GM21423 (cell line): ENCODE data around the gene NTSR1.

Experiments used
- ATAC-seq: cut with Tn5 transposase; IDR thresholded peaks from one replicate; pipeline ENCODE4 v1.9.1; 2021; ENCODE audit warnings: mild to moderate bottlenecking, moderate library complexity; ENCODE audit not compliant: unreplicated experiment

The NTSR1 gene

GRCh38 chr20:62752671-62753501, 44.2 kb downstream of the NTSR1 start:
- ATAC-seq = no peak

DNA sequence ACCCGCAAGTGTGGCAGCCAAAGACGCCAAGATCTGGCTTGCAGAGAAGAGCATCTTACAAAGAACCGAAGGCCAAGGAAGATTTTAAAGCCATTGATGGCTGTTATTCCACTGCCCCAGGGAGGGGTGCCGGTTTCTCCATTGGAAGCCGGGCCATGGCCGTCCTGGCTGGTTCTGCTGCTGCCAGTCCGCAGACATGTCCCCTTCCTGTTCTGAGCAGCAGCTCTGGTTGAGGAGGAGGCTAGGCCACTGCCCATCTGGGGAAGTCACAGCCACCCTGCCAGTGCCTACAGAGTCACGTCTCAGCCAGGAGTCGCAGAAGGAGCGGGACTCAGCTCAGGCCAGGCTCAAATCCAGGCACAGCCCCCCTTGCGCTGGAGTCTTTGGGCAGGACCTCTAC, 45.0 kb downstream of the NTSR1 start:
- no peak for ATAC-seq

DNA sequence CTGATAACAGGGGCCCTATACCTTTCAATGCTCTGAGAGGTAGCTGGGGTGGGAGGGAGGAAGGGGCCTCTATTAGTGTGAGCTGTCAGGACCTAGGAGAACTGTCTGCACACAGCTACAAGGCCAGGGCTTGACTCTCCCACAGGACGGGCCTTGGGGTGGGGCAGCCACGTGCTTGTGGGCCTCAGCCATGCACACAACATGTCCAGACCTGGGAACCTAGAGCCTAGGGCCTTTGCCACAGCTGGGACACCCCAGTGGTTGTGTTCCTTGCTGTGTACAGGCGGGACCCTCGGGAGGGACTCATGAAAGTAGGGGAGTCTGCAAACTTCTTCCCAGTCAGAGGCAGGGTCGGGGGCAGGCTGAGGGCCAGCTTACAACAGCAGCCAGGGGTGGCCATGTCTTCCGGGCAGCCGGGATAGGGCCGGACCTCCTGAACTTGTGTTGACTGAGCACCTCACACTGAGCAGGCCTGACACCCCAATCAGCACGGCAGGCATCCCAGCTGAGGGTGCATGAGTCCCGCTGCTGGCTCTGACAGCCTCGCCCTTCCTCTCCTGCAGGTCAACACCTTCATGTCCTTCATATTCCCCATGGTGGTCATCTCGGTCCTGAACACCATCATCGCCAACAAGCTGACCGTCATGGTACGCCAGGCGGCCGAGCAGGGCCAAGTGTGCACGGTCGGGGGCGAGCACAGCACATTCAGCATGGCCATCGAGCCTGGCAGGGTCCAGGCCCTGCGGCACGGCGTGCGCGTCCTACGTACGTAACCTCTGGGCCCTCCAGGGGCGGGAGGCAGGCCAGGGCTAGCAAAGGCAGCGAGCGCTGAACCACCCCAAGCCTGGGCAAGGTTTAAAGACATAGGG, 45.7 kb downstream of the NTSR1 start:
- no peak for ATAC-seq

GRCh38 chr20:62754991-62755356, 46.3 kb downstream of the NTSR1 start:
- ATAC-seq = no peak

DNA sequence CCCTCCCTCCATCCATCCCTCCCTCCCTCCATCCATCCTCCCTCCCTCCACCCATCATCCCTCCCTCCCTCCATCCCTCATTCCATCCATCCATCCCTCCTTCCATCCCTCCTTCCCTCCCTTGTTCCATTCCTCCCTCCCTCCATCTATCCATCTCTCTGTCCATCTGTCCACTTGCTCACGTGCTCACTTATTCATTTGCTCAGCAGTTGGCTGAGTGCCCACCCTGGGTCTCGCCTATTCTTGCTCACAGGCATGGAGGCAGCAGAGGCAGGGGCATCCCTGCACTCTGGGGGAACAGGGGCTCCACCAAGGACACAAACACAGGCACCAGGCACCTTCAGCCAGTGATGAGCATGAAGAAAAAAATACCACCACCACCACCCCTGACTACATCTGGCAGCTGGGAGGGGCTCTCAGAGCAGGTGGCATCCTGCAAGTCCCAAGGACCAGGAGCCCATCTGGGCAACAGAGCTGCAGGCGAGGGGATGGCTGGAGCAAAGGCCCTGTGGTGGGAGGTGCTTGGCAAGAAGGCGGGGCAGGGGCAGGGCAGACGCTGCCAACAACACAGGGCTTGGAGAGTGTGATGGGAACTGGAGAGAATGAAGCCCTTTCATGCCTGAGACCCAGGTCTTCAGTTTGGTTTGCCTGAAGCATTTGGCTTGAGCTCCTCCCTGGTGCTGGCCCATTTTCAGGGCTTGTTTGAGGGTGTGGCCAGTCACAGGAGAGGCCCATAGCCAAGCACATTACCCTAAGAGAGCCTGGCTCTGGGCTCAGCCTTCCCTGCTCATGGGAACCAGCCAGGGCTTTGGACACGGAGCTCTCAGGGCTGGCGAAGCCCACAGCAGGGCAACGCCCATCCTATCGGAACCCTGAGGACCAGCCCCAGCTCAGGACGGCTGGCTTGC, 47.4 kb downstream of the NTSR1 start:
- ATAC-seq = no peak

DNA sequence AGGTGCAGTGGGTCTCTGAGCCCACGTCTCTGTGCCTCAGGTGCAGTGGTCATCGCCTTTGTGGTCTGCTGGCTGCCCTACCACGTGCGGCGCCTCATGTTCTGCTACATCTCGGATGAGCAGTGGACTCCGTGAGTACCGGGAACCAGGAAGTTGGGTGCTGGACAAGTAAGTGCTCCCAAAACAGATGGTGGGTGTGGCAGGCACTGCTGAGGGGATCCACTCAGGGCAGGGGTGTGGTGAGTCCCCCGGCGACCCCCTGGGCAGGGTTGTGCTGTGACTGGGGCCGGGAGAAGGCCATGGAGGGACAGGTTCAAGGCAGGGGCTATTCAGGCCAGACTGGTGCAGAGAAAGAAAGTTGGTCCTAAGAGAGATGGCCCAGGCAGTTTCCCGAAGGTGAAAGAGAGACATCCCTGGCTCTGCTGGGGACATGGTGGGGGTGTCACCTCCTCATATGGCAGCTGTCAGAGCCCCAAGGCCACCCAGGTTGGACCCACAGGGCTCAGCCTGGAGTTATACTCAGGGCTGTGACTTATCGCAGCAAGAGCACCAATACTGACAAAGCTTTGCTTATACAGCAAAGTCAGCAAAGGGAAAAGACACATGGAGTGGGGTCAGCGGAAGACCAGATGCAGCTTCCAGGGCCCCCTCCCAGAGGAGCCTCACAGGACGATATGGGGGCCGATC, 49.7 kb downstream of the NTSR1 start:
- ATAC-seq = no peak

GRCh38 chr20:62759981-62760431, 51.4 kb downstream of the NTSR1 start:
- no peak for ATAC-seq

DNA sequence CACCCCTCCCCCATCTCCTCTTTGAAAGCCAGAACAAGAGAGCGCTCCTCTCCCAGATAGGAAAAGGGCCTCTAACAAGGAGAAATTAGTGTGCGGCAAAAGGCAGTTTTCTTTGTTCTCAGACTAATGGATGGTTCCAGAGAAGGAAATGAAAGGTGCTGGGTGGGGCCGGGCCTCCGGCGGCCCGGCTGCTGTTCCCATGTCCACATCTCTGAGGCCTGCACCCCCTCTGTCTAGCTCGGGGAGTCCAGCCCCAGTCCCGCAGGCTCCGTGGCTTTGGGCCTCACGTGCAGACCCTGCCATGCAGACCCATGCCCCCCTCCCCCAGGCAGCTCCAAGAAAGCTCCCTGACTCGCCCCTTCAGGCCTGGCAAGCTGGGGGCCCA, 51.8 kb downstream of the NTSR1 start:
- ATAC-seq = no peak

GRCh38 chr20:62760856-62761758, 52.5 kb downstream of the NTSR1 start:
- ATAC-seq = no peak

GRCh38 chr20:62761759-62762131, 53.1 kb downstream of the NTSR1 start:
- ATAC-seq = no peak

- no peak for ATAC-seq
Measured at GRCh38 chr20:62762376-62762775, 53.7 kb downstream of the NTSR1 start.

DNA sequence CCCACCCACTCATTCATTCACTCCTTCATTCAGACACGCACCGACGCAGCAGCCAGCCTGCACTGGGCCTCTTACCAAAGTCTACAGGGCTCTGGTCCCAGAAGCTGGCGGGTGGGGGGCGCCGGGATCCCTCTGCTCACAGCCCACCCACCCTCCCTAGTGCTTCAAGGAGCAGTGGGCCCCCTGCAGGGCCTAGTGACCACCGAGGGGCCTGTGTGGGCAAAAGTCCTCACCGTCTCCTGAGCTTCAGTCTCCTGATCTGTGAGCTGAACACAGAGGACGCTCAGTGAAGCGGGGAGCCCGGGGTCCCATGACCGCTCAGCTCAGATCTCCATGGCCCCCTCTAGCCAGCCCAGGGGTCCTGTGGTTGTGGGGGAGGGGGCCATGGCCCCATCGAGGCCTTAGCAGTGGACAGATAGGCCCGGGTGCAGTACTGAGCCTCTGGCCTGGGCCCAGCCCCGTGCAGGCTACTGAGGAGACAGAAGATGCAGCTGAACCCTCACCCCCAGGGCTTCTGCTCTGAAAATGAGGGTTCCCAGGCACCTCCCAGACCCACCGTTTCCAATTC, 54.2 kb downstream of the NTSR1 start:
- no peak for ATAC-seq

DNA sequence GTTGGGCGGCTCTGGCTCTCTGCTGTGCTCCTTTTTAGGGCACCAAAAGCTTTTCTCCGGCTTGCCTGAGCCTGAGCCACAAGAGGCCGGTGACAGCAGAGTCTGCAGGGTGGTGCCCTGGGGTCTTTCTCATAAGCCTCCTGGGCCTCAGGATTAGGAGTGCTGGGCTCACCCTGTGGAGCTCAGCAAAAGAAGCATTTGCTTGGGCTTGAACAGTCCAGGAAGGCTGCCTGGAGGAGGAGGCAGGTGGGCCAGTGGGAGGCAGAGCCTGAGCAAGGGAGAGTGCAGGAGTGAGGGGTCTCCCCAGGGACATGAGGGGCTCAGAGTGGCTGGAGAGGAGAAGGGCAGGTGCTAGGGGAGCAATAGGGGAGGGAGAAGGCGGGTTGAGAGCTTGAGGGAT, 54.8 kb downstream of the NTSR1 start:
- ATAC-seq = no peak

- ATAC-seq = no peak
Measured at GRCh38 chr20:62764156-62764935, 55.7 kb downstream of the NTSR1 start.

DNA sequence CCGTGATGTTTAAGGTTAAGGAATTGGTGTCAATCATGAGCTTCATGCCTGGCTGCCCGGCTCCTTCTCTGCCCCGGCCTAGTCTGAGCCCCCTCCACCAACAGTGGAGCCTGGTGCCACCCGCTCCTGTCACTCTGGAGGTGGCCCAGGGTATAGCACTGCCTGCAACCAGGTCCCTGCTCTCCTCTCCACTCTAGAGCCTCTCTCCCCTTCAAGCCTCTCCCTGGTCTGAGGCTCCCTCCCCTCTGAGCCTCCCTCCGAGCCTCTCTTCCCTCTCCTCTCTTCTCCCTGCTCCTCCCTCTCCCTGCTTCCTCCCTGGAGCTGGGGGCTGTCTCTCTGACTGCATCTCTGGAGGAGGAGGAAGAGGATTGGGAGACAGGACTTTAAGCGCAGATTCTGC, 56.4 kb downstream of the NTSR1 start:
- no peak for ATAC-seq

- no peak for ATAC-seq
Measured at GRCh38 chr20:62765432-62766070, 56.9 kb downstream of the NTSR1 start.

GRCh38 chr20:62766071-62766450, 57.4 kb downstream of the NTSR1 start:
- ATAC-seq = no peak

DNA sequence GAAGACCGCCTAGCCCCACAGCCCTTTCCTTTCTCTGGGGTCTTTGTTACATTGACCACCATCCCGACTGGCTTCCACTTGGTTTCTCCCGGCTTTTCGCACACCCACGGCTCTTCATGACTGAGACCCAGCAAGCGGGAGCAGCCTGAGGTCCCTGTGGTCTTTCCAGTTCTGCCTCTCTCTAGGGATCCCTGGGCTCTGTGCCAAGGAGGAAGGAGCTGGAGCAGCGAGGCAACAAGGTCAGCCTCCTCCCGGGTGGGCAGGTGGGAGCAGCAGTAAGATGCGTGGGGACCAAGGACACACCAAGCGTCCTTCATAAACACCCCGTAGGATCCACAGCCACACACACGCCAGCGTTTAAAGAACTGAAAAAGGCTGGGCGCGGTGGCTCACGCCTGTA, 58.1 kb downstream of the NTSR1 start:
- ATAC-seq = no peak
